ENCODE data around the gene NOTCH4.
A peak's percentile ranks its signal among the peaks of the same experiment; 100 is the strongest.
"Not testable (repeated sequence)": the region's sequence is repeated elsewhere in the genome, so short reads cannot be mapped to it uniquely, and the experiment has no call there.

NOTCH4 gene

GRCh38 chr6:32192608-32193039 is 31.2 kb downstream of the NOTCH4 start, which contains the start of gene GPSM3:
TSS of gene GPSM3 (minus strand) at chr6:32192643. CDS start at chr6:32192513, 130 bp downstream.
- peak; percentile 58 for DNase-seq

- DNase-seq: no peak
Observed at GRCh38 chr6:32191696-32192607, 31.9 kb downstream of the NOTCH4 start.

- no peak for DNase-seq
Observed at GRCh38 chr6:32190911-32191677, 32.8 kb downstream of the NOTCH4 start.

DNA sequence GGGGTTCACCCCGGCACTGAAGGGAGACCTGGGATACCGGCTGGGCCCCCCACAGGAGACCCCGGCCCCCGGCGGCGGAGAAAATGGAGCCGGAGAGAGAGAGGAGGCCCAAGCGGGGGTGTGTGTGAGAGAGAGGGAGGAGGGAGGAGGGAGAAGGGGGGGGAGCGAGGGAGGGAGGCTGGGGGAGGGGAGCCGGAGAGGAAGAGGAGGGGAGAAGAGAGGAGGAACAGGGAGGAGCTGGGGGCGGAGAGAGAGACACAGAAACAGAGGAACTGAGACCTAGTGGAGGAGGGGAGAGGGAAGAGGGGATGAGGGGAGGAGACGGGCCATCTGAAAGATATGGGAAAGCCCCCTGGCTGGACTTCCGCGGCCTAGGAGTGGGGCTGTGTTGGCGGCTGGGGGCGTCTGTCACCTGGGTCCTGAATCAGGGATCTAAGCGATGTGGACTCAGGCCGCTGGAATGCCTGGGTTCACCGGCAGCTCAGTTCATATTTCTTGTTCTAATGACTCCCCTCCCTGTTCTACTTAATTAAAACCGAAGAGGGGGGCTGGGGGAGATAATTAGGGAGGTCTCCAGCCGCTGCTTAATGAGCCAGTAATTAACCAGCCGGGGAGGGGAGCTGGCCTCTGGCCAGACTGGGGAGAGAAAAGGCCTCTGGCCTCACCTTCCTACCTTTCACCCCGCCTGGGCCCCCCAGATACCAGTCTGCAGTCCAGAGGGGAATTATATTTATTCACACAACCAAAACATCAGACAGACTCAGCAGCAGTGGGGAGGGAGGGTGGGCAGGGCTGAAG is 33.6 kb downstream of the NOTCH4 start, which contains the start of gene PBX2:
Gene PBX2 (minus strand): TSS at position 149 of the 798 bp plus-strand sequence. CDS start 287 bp downstream, outside the sequence.
- DNase-seq: peak; percentile 94

GRCh38 chr6:32189742-32190053 is 34.2 kb downstream of the NOTCH4 start:
- no peak for DNase-seq

DNA sequence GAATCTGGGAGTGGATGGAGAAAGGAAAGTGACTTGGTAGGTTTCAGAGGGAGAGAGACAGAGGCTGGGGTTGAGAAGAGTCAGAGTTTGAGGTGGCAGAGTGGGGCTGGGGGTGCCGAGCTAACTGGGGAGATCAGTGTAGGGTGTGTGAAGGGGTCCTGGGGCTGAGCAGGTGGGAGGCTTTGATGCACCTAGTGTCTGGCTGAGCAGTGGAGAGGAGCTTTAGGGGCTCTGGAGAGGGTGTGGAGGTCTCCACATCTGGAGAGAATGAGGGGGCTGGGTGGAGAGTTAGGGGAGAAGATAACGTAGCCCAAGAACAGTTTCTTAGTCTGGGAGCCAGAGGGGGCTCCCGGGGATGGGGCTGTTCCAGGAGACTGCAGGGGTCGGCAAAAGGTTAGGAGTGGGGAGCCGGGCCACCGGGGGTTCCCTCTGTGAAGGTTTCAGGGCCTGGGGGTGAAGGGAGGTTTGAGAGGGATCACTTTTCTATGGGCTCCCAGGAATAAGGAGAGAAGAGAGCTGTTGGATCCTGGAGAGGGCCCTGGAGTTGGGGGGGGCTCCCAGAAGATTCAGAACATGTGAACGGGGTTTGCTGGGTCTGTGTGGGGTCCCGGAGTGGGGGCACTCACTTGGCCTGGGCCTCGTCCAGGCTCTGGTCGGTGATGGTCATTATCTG is 34.7 kb downstream of the NOTCH4 start:
- DNase-seq: no peak

DNA sequence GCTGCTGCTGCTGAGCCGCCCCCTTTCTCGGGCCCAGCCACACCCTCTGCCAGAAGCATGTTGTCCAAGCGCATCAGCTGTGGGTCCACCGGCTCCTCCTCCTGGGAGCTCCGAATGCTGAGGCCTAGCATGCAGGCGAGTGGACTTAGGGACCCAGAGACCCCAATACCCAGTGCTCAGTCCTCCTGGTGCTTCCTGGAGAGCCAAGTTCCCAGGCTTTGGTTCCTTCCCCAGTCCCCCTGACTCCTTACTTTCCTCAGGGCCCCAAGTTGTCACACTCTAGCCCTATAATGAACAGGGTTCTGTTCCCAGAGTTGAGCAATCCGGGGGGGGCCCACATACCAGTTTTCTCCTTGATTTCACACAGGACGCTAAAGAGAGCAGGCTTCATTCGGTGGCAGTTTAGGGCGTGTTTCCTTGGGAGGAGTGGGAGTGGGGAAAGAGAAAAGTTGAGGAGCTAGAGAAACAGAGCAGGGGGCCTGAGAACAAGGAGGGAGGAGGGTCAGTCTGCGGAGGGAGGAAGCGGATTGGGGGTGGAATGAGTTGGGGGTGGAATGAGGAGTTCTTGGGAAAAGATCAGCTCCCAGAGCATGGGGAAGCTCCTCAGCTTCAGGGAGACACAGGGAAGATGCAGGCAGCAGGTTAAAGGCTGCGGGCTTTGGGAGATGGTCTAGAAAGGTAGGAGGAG is 35.3 kb downstream of the NOTCH4 start:
- no peak for DNase-seq

DNA sequence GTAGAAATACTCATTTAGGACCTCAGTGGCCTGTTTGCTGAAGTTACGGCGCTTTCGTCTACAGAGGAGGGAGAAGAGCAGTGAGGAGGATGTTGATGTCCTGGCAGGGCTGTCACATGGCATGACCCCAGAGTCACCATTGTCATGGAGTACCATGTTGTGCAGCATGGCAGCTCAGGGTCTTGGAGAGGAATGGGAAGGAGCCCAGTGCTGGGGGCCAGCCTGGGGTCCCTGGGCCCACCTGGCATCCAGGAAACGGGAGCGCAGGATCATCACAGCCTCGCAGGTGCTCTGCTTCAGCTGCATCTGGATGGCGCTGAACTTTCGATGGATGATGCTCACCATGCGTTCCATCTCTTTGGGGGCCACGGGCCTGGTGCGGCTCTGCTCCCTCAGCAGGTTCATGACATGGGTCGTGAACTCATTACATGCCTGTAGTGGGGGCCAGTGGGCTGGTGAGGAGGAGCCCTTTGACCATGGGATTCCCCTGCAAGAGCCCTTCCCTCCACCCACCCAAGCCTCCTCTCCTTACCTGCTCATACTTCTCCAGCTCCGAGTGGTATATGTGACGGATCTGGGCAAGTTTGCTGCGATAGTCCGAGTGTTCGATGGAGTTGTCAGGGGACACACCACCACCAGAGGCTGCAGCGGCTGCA is 36.0 kb downstream of the NOTCH4 start:
- DNase-seq: not testable (repeated sequence)

DNA sequence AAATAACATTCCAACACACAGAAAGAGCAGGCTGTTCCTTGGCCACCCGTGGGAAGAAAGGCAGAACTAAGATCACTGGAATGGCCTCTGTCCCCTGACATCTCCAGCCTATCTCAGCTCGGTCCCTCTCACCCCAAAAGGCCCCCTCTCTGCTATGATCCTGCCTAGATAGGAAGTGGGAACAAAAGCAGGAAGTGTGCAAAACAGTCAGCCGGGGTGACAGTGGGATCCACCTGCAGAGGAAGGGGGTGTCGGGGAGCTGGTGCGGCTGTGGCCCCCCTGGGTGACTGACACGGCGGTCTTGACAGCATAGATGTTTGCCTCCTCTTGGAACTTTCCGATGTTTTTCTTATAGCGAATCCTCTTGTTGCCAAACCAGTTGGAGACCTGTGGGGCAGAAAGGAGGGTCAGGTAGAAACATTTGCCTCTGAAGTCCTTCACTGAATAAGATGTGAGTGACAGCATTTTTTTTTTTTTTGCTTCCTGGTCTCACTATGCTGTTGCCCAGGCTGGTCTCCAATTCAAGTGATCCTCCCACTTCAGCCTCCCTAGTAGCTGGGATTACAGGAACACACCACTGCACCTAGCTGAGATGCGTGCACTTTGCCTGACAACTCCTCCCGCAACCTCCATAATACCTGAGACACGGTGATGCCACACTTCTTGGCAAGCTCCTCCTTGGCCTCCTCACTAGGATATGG is 36.7 kb downstream of the NOTCH4 start:
- no peak for DNase-seq

DNA sequence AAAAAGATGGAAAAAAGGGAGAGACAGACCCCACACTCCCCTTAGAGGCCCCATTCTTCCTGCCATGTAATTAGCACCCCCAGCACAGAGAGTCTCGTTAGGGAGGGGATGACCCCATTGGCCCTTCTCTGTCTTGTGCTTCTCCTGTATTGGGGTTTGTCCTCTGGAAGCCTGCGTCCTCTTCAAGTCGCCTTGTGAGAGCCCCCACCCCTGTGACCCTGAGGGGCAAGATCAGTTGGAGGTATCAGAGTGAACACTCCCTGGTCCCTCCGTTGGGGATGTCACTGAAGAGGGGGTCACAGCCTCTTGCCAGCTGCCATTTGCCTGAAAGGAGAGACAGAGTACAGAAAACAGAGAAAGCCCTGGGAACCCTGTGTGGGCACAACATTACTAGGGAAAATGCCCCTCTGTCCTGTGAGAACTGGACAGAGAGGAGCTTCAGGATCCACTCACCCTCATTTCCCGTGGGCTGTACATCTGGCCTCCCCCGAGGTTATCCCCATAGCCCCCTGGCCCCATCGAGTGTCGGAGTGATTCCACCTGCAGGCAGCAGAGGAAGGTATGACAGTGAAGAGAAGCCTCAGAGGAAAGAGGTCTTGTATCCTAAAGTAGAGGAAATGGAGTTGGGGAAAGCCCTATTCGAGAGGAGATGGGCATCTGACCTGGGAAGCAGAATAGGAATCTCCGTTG is 37.6 kb downstream of the NOTCH4 start:
- not testable (repeated sequence) for DNase-seq

GRCh38 chr6:32185681-32186131 is 38.2 kb downstream of the NOTCH4 start:
- peak; percentile 69 for DNase-seq

DNA sequence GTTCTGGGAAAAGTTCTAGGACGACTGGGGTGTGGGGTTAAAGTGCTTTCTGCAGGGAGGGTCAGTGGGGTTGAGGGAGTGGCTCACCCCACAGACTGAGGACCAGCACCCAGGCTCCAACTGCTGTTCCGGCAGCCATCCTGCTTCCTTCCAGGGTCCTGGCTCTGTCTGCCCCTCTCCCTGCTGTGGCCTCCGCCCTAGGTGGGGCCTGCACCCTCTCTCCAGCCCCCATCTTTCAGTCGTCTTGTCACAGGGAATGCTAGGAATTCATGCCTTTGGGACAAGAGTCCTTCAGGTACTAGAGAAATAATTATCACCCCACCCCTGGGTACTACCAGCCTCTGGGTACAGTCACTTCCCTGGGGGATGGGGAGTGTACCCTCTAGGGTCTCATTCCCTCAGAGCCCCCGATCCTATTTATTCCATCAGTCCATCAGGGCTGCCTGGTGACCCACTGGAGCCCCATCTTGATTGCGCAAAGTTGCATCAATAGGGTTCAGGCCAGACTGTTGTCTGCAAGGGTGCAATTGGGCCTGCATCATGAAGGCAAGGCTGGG is 39.7 kb downstream of the NOTCH4 start, which contains the start of gene AGER:
Gene AGER (minus strand): TSS at position 170 of the 557 bp plus-strand sequence. CDS start 31 bp downstream, at position 139.
- no peak for DNase-seq

- no peak for DNase-seq
Observed at GRCh38 chr6:32183483-32184083, 40.3 kb downstream of the NOTCH4 start.

DNA sequence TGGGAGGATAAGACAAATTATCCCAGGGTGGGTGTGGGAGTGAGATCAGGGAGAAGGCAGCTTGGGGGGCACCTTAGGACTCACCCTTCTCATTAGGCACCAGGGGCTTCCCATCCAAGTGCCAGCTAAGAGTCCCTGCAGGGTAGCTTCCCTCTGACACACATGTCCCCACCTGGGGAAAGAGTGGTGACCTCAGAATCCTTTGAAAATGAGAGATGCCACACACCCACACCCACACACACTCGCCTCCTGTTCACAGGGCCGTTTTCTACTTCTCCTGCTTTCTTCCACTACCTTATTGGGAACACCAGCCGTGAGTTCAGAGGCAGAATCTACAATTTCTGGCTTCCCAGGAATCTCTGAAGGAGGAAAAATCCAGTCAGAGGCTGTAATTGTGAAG is 40.8 kb downstream of the NOTCH4 start:
- no peak for DNase-seq

DNA sequence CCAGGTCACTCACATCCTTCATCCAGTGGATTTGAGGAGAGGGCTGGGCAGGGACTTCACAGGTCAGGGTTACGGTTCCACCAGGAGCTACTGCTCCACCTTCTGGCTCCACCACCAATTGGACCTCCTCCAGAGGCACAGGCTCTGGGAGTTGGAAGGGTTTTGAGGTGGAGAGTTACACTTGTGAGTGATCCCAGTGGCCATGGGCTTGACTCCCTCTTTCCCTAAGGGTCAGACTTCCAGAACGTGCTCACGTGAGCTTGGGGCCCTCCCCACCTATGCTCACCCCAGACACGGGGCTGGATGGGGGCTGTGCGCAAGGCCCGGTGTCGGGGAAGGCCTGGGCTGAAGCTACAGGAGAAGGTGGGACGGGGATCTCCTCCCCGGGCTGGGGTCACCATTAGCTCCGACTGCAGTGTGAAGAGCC is 41.3 kb downstream of the NOTCH4 start:
- DNase-seq: no peak

- DNase-seq: no peak
Observed at GRCh38 chr6:32181915-32182529, 41.8 kb downstream of the NOTCH4 start.

- no peak for DNase-seq
Observed at GRCh38 chr6:32181148-32181702, 42.6 kb downstream of the NOTCH4 start.

All from suppressor macrophage treated with lipopolysaccharide for 4 hours (primary cell).